Chondrocyte (in vitro differentiated cells): ENCODE measurements around the gene DCAF6. TPM values are rescaled to one million over a fixed set of nuclear protein-coding genes. Genes with fewer than 3 reads are reported as not detected.

Experiments
- DNase-seq: peaks from one replicate; pipeline ENCODE4 v3.0.0; 2021; ENCODE audit warnings: mixed read lengths, low spot score
- H3K27ac Mint-ChIP-seq: one replicate; pipeline ENCODE4 v1.8.0; 2021; ENCODE audit warnings: mild to moderate bottlenecking, moderate library complexity, mixed read lengths; ENCODE audit not compliant: unreplicated experiment
- H3K27me3 Mint-ChIP-seq: 2 replicates; pipeline ENCODE4 v1.8.0; 2021; ENCODE audit warnings: low read depth, mixed read lengths
- H3K36me3 Mint-ChIP-seq: 2 replicates; pipeline ENCODE4 v1.8.0; 2021; ENCODE audit warnings: low read depth, mixed read lengths
- H3K4me1 Mint-ChIP-seq: 2 replicates; pipeline ENCODE4 v1.8.0; 2021; ENCODE audit warnings: low read depth, mild to moderate bottlenecking, mixed read lengths
- H3K4me3 Mint-ChIP-seq: one replicate; pipeline ENCODE4 v1.8.0; 2021; ENCODE audit warnings: mild to moderate bottlenecking, moderate library complexity, mixed read lengths; ENCODE audit not compliant: unreplicated experiment
- H3K9me3 Mint-ChIP-seq: 2 replicates; pipeline ENCODE4 v1.8.0; 2021; ENCODE audit warnings: low read depth, mixed read lengths
- CTCF ChIP-seq: fragments of 200-600 bp; sonication (generic); IDR thresholded peaks from 2 replicates; pipeline ENCODE4 v1.5.0; 2021; ENCODE audit warnings: antibody characterized with exemption, mild to moderate bottlenecking, moderate library complexity
- total RNA-seq: library from RNA; stranded (reverse); gene quantifications from 3 replicates; pipeline ENCODE4 v1.2.1, GENCODE V29; 2021

Gene DCAF6
- total RNA-seq, 1 donor from 2014 or later = 49.4 TPM

- H3K36me3 Mint-ChIP-seq = peaks cover 16% of the 10 kb centered on the region
- no peak for DNase-seq
- H3K4me3 Mint-ChIP-seq = no peak overlapping the region
- no peaks in the 10 kb centered on the region for H3K4me1 Mint-ChIP-seq
- no peaks in the 10 kb centered on the region for H3K27me3 Mint-ChIP-seq
- no peak for TF ChIP-seq CTCF
- H3K27ac Mint-ChIP-seq = no peak overlapping the region
- no peaks in the 10 kb centered on the region for H3K9me3 Mint-ChIP-seq
Measured at GRCh38 chr1:167999877-168000276, 63.4 kb downstream of the DCAF6 start.

GRCh38 chr1:168000656-168001055 is 64.2 kb downstream of the DCAF6 start:
- peaks cover 16% of the 10 kb centered on the region for H3K36me3 Mint-ChIP-seq
- H3K27ac Mint-ChIP-seq = no peak overlapping the region
- no peak for TF ChIP-seq CTCF
- DNase-seq = no peak
- H3K4me3 Mint-ChIP-seq = no peak overlapping the region
- no peaks in the 10 kb centered on the region for H3K27me3 Mint-ChIP-seq
- H3K4me1 Mint-ChIP-seq = no peaks in the 10 kb centered on the region
- H3K9me3 Mint-ChIP-seq = no peaks in the 10 kb centered on the region

- peaks cover 14% of the 10 kb centered on the region for H3K36me3 Mint-ChIP-seq
- H3K27me3 Mint-ChIP-seq = no peaks in the 10 kb centered on the region
- DNase-seq = no peak
- TF ChIP-seq CTCF = no peak
- H3K27ac Mint-ChIP-seq = no peak overlapping the region
- no peaks in the 10 kb centered on the region for H3K4me1 Mint-ChIP-seq
- no peak overlapping the region for H3K4me3 Mint-ChIP-seq
- no peaks in the 10 kb centered on the region for H3K9me3 Mint-ChIP-seq
Measured at GRCh38 chr1:168001213-168001612, 64.7 kb downstream of the DCAF6 start.

- Mint-ChIP-seq H3K4me3 (no peak overlapping the region), H3K36me3 (peaks cover 27% of the 10 kb centered on the region), H3K27me3 (no peaks in the 10 kb centered on the region), H3K4me1 (no peaks in the 10 kb centered on the region), H3K27ac (peak overlapping the region; percentile 1), H3K9me3 (no peaks in the 10 kb centered on the region)
- no peak for DNase-seq
- no peak for TF ChIP-seq CTCF
Measured at GRCh38 chr1:168004531-168004930, 68.0 kb downstream of the DCAF6 start.

GRCh38 chr1:168005529-168005928 is 69.0 kb downstream of the DCAF6 start:
- Mint-ChIP-seq H3K4me3 (no peak overlapping the region), H3K27ac (no peak overlapping the region), H3K36me3 (peaks cover 27% of the 10 kb centered on the region), H3K4me1 (no peaks in the 10 kb centered on the region), H3K9me3 (no peaks in the 10 kb centered on the region), H3K27me3 (no peaks in the 10 kb centered on the region)
- no peak for DNase-seq
- TF ChIP-seq CTCF = no peak
